Stimulated activated CD8-positive, alpha-beta memory T cell treated with anti-CD3 and anti-CD28 coated beads, Interleukin-15, amount 100 ng/mL, for 48 hours (primary cell): Measurements from ENCODE around the gene BIVM.
A peak's percentile ranks its signal among the peaks of the same experiment; 100 is the strongest.

Experiments
- DNase-seq, 2 donors: peaks; one replicate each; pipeline ENCODE4 v3.0.0-alpha.2; 2020; ENCODE audit warnings: low read depth in 2 of 2

Gene BIVM

GRCh38 chr13:102788683-102789082, 10.2 kb upstream of the BIVM start:
- DNase-seq, result no peak

- no peak for DNase-seq
These were observed 6.5 kb upstream of the BIVM start for GRCh38 chr13:102792396-102792795.

GRCh38 chr13:102793611-102794355, 5.1 kb upstream of the BIVM start:
- DNase-seq, result no peak

DNA sequence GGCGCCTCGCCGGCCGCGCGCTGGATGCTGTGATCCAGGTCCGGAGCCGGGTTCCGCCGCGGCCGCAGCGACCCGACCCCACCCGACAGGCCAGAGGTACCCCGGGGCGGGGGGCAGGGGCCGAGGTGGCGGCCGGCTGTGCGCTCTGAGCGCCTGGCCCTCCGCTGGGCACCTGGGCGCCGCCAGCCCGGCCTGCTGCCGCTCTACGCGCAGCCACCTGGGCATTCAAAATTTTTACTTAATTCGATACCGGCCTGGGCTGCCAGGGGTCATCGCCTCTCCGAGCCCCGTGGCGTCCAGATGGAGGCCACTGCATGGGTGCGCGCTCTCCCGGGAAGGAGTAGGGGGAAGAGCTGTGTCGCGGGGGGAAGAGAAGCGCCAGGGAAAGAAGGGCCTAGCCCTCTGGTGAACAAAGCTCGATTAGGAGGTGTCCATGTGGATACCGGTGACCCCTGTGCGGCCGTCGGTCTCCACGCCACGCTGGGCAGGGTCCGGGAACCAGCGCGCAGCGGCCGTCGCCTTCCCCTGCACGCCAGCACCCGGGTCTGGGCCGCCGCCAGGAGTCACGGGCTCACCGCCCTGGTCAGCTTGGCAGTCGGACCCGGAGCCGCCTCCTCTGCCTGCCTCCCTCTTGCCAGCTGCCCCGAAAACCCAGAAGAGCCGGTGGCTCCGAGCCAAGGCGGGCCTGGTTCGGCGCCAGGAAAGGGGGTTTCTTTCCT, 666 bp downstream of the BIVM start:
- DNase-seq, result no peak

DNA sequence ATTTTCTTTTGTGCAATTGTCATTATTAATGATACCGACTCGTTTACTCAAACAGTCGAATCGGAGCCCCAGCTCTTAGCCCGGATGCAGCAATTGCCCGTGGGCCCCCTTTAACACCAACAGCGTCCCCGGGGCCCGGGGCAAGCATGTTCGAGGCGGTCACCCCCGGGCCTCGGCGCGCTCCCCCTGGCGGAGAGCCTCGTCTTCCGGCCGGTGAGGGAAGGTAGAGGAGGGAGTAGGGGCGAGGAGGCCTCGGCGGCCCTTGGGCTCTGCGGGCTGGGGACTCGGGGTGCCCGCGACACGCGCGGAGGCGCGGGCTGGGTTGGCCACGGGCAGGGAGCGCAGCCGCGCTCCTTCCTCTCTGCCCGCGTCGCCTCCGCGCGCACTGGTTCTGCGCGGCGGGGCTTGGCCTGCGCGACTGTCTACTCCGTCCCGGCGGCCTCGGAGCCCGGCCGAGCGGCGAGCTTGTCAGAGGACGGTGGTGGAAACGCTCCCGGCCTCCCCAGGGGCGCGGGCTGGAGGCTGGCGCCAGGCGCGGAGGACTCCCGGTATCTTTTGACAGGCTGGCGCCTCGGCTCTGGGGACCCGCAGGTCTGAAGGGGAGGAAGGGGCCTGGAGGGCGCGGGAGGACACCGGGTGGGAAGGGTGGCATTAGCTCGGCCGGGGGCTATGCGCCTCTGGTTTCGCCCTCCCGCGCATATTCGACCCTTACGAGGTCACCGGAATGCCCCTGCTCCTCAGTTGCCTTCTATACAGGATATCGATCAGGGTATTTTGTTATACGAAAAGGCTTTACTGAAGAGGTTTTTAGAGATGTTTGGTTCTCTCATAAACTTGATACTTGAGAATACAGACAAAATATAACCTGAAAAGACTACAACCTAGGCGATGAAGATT, 1.5 kb downstream of the BIVM start:
- peak; percentile 76 to 77 for DNase-seq

DNA sequence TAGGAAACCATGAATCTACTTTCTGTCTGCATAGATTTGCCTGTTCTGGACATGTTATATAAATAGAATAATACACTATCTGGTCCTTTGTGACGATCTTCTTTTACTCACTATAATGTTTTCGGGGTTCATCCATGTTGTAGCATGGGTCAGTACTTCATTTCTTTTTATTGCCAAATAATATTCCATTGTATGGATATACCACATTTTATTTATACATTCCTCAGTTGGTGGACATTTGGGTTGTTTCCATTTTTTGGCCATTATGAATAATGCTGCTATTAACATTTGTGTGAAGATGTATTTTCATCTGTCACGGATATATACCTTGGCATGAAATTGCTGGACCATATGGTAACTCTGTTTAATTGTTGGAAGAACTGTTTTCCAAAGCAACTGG, 6.8 kb downstream of the BIVM start:
- no peak for DNase-seq

GRCh38 chr13:102807699-102808098, 8.8 kb downstream of the BIVM start:
- DNase-seq, result no peak

DNA sequence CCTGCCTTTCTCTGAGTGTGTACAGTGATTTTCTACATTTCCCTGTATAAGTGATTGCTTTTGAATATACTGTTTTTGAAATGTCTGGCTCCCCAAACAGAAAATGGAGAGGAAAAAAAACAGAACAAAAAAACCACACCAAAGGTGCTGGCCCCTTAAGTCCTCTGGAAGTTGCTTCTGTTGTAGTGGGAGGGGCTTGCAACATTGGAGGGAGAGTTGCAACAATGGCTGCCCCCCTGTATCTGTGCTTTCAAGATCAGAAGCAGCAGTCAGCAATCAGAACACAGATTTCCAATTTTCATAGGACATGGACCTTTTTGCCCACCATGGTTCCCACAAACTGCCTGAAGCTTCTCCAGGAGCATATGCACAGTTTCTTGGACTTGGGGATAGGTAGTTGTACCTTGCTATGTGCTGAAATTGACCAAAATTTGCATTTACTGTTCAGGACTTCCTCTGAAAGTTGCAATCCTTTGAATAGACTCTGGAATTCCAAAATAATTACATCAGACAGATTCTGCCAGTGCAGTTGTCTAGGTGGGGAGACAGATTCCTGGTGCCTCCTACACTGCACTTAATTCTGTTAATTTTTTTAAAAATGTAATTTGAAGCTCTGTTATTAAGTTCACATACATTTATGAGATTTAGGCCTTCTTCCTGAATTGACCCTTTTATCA, 13.8 kb downstream of the BIVM start:
- DNase-seq, result no peak

- DNase-seq, result no peak
These were observed 15.2 kb downstream of the BIVM start for GRCh38 chr13:102814025-102814607.

- no peak for DNase-seq
These were observed 15.9 kb downstream of the BIVM start for GRCh38 chr13:102814793-102815192.

GRCh38 chr13:102815788-102816187, 16.9 kb downstream of the BIVM start:
- no peak for DNase-seq

DNA sequence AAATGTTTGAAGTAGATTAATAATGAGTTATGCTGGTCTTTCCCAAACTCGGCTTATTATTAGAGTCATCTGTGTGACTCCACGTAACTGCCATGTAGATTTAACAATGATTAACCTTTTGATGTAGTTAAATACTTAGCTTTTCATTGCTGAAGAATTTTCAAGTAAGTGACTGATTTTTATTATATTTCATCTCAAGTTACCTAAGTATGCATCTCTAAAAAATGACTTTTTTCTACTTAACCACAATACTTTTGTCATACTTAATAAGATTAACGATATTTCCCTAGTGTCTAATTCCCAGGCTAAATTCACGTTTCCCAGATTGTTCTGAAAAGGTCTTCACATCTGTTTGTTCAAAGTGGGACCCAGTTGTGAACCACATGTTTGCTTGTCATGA, 17.8 kb downstream of the BIVM start:
- DNase-seq, result no peak

DNA sequence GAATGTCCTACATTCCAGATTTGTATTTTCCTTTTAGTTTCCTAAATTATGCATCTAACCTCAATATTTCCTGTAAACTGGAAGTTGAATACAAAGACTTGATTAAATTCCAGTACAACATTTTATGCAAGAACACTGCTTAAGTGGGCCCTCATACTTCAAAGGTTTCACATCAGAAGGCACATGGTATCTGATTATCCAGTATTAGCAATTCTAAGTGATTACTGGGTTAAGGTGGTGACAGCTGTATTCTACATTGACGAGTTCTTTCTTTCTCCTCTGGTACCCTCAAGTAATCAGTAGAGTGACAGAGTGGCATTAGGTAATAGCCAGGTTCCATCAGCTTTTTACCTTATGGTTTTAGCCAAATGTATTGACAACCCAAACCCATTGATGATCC, 18.3 kb downstream of the BIVM start:
- no peak for DNase-seq

DNA sequence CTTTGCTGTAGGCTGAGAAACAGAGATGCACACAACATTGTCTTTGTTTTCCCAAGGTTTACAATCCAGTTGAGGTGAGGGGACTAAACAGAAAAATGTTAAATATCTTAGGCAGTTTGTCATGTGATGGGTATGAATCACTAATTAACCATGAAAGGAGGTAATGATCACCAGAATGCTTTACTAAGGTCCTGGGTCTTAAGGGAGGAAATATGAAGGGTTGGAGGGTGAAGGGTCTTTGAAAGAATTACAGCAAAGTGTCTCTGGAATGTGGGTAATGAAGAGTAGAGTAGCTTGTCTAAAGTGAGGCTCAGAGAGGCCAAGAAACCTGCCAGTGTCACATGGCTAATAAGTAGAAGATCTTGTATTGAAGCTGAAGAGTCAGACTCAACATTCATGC, 19.0 kb downstream of the BIVM start:
- no peak for DNase-seq

DNA sequence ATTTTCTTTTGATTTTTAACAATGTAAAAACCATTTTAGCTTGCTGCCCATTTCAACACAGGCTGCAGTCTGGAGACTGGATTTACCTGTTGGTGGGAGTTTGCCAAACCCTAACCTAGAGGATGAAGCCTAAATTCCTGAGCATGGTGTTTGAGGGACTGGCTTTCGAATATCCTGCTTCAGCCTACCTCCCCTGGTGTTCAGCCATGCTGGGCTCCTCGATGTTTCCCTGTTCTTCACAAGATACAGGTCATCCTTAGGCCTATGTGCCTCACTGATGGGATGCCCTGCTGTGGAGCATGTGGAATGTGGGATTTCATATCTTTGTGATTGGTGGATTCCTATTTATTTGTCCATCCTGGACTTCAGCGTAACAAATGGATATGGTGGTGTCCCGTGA, 26.5 kb downstream of the BIVM start:
- no peak for DNase-seq

GRCh38 chr13:102825921-102826706, 27.2 kb downstream of the BIVM start:
- DNase-seq, result no peak

GRCh38 chr13:102830646-102831045, 31.7 kb downstream of the BIVM start:
- DNase-seq, result no peak

DNA sequence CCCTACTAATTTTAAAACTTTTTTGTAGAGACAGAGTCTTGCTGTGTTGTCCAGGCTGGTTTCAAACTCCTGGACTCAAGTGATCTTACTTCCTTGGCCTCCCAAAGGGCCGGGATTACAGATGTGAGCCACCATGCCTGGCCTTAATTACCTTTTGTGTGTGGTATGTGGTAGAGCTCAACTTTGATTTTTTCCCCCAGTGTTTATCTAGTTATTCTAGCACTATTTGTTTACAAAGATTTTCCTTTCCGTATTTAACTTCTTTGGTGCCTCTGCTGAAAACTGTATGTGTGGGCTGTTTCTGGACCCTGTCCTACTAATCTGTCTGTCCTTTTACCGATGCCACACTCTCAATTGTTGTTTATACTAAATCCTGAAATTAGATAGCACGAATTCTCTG, 37.6 kb downstream of the BIVM start:
- no peak for DNase-seq

- no peak for DNase-seq
These were observed 39.4 kb downstream of the BIVM start for GRCh38 chr13:102838273-102838672.

DNA sequence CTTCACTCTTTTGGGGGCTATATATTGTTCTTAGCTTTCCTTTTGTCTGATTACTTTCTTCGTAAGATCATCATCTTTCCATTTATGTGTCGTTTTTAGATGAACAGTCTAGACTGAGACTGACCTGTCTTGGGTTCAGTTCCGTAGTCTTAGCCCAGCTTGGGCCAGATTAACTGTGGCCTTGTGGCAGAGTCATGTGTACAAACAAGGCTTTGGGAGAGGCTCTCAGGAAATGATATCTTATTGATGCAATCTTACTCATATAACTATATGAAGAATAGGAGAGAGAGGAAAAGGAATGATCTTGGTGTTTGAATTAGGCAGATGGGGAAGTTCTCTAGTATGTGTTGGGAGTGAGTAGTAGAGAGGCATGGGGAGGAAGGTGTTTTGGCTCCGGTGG, 40.1 kb downstream of the BIVM start:
- DNase-seq, result no peak

GRCh38 chr13:102839462-102839861, 40.5 kb downstream of the BIVM start:
- no peak for DNase-seq
